Right lobe of liver (tissue), 4 donors: ENCODE results near the gene MUC4.

ENCODE experiments used
- POLR2A ChIP-seq: fragments of 450-650 bp; IDR thresholded peaks from one replicate; pipeline ENCODE4 v1.6.1; 2017; ENCODE audit warnings: antibody characterized with exemption, mild to moderate bottlenecking
- TF ChIP-seq, protein P1 (sequence below), 4 donors: fragments of 200-600 bp in 3 of 4; fragments of 450-650 bp in 1 of 4; IDR thresholded peaks; one replicate each; pipeline versions ENCODE4 v1.5.1 to v1.8.0; 2016 to 2022; ENCODE audit warnings: antibody characterized with exemption in 4 of 4, mild to moderate bottlenecking in 2 of 4
- donor health status: DM: no; HTN: no; CAD: no.
- donor health status: DM: no; HTN: no; CAD: no.
- donor health status: DM: no; HTN: yes; CAD: no.

DNA sequence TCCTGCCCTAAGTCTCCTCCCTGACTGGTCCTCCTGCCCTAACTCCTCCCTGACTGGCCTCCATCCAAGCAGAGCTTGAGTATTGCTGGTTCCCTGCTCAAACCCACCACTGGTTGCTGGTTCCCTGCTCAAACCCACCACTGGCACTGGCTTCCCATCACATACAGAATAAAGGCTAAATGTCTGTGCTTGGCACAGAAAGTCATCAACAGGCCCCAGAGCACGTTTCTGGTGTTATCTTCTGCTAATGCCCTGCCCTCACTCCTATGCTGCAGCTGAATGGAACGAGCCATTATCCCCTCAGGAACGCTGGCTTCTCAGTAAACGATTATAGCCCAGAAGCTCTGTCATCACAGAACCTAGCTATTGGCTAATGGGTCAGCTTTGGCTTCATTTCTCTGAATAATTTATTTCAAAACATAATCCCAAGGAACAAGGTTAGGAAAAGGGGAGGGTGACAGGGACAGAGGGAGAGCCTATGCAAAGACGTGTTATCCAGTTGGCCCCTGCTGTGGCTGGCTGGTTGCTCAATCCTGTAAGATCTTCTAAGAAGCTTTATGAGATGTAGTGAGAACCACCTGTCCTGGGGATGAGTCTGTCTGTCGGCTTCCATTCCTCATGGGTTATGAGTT, 97.2 kb downstream of the MUC4 start:
- TF ChIP-seq, protein P1, sequence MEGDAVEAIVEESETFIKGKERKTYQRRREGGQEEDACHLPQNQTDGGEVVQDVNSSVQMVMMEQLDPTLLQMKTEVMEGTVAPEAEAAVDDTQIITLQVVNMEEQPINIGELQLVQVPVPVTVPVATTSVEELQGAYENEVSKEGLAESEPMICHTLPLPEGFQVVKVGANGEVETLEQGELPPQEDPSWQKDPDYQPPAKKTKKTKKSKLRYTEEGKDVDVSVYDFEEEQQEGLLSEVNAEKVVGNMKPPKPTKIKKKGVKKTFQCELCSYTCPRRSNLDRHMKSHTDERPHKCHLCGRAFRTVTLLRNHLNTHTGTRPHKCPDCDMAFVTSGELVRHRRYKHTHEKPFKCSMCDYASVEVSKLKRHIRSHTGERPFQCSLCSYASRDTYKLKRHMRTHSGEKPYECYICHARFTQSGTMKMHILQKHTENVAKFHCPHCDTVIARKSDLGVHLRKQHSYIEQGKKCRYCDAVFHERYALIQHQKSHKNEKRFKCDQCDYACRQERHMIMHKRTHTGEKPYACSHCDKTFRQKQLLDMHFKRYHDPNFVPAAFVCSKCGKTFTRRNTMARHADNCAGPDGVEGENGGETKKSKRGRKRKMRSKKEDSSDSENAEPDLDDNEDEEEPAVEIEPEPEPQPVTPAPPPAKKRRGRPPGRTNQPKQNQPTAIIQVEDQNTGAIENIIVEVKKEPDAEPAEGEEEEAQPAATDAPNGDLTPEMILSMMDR (IDR thresholded peaks at IDR 0.05) = no peak
- TF ChIP-seq POLR2A = no peak
